A549 (cell line): ENCODE measurements around the gene UBE2N. TPM values are rescaled to one million over a fixed set of nuclear protein-coding genes. Genes with fewer than 3 reads are reported as not detected.

Source experiments
- ATAC-seq, 2 experiments: fragments of 200-7000 bp in 1 of 2; fragments of >200 bp in 1 of 2; cut with Nextera tagmentation in 1 of 2; cut with Tn5 transposase in 1 of 2; 3 replicates each; pipeline versions ENCODE4 v1.8.0 to v1.9.1; 2018 to 2020; ENCODE audit warnings: mild to moderate bottlenecking in 1 of 2, moderate library complexity in 1 of 2
- CTCF ChIA-PET: fragments of 300-600 bp; sonication (Branson Sonifier 250); formaldehyde crosslinking; extraction: SDS; loops from one replicate; lab custom pipeline; 2021; ENCODE audit warnings: antibody characterized with exemption, inconsistent platforms; lab: Yijun Ruan, JAX
- POLR2A ChIA-PET: fragments of 350-600 bp; formaldehyde crosslinking; extraction: SDS; loops from one replicate; lab custom pipeline; 2021; ENCODE audit warnings: antibody characterized with exemption, inconsistent platforms; lab: Yijun Ruan, JAX
- DNase-seq, 2 experiments: peaks; one replicate each; pipeline versions ENCODE4 v3.0.0 to v3.0.0-alpha.2; 2011 to 2016; ENCODE audit warnings: low read depth in 1 of 2, low spot score in 1 of 2
- FAIRE-seq: peaks from 2 replicates; lab custom pipeline; 2011; peaks lifted over from hg19 to GRCh38; lab: Jason Lieb, UNC
- H3K27ac ChIP-seq, 2 experiments: fragments of >200 bp; sonication (Bioruptor Twin); formaldehyde crosslinking; 3 replicates each; pipeline ENCODE4 v1.5.1; 2016 to 2017
- H3K4me1 ChIP-seq: fragments of >200 bp; sonication (Bioruptor Twin); formaldehyde crosslinking; 3 replicates; pipeline ENCODE4 v1.6.1; 2016
- H3K4me2 ChIP-seq: fragments of >200 bp; sonication (Bioruptor Twin); formaldehyde crosslinking; 3 replicates; pipeline ENCODE4 v1.6.1; 2016
- H3K4me3 ChIP-seq: fragments of >200 bp; sonication (Bioruptor Twin); formaldehyde crosslinking; 3 replicates; pipeline ENCODE4 v1.5.1; 2016
- H3K9me3 ChIP-seq: fragments of >200 bp; sonication (Bioruptor Twin); formaldehyde crosslinking; 3 replicates; pipeline ENCODE4 v1.6.1; 2016
- BHLHE40 ChIP-seq: IDR thresholded peaks from 2 replicates; pipeline ENCODE4 v1.6.1; 2012; ENCODE audit warnings: low read depth, low read length, inconsistent platforms
- CEBPB ChIP-seq, 2 experiments: fragments of >200 bp in 1 of 2; sonication (Bioruptor Twin) in 1 of 2; formaldehyde crosslinking in 1 of 2; IDR thresholded peaks; 2 replicates each; pipeline ENCODE4 v1.6.1; 2012 to 2016
- E2F6 ChIP-seq: IDR thresholded peaks from 2 replicates; pipeline ENCODE4 v1.6.1; 2012; ENCODE audit warnings: low read depth, borderline replicate concordance
- EHMT2 ChIP-seq: fragments of 200-600 bp; sonication (generic); IDR thresholded peaks from 2 replicates; pipeline ENCODE4 v1.6.1; 2016; ENCODE audit warnings: antibody characterized with exemption, low read depth, mild to moderate bottlenecking, moderate library complexity
- FOSL2 ChIP-seq, 2 experiments: fragments of 450-650 bp in 1 of 2; fragments of >200 bp in 1 of 2; sonication (Bioruptor Twin) in 1 of 2; formaldehyde crosslinking; IDR thresholded peaks; 2 replicates each; pipeline versions ENCODE4 v1.5.0 to v1.6.1; 2016 to 2020; ENCODE audit warnings: mild to moderate bottlenecking in 1 of 2, moderate library complexity in 1 of 2
- HDAC2 ChIP-seq: fragments of 200-600 bp; sonication (generic); IDR thresholded peaks from 2 replicates; pipeline ENCODE4 v1.6.1; 2016
- HES2 ChIP-seq: fragments of >200 bp; sonication (Bioruptor Twin); formaldehyde crosslinking; IDR thresholded peaks from 2 replicates; pipeline ENCODE4 v1.6.1; 2016
- HOXB13 ChIP-seq: fragments of 250-450 bp; sonication (Bioruptor Pico); IDR thresholded peaks from 2 replicates; pipeline ENCODE4 v1.5.0; 2020; ENCODE audit warnings: low read depth, mild to moderate bottlenecking, moderate library complexity
- KDM1A ChIP-seq: fragments of 200-600 bp; sonication (generic); IDR thresholded peaks from 2 replicates; pipeline ENCODE4 v1.6.1; 2016; ENCODE audit warnings: low read depth, mild to moderate bottlenecking
- MAX ChIP-seq: IDR thresholded peaks from 2 replicates; pipeline ENCODE4 v1.6.1; 2012
- MYC ChIP-seq: IDR thresholded peaks from 2 replicates; pipeline ENCODE4 v1.6.1; 2012; ENCODE audit warnings: mild to moderate bottlenecking, inconsistent platforms, low read length, improper control_type of control experiment, borderline replicate concordance
- NPAS2 ChIP-seq: fragments of 250-450 bp; sonication (Bioruptor Pico); IDR thresholded peaks from 2 replicates; pipeline ENCODE4 v1.8.0; 2022; ENCODE audit warnings: mild to moderate bottlenecking, moderate library complexity, borderline replicate concordance
- PHF8 ChIP-seq: fragments of 200-600 bp; sonication (generic); IDR thresholded peaks from 2 replicates; pipeline ENCODE4 v1.6.1; 2016; ENCODE audit warnings: low read depth, mild to moderate bottlenecking, antibody characterized with exemption, moderate library complexity, borderline replicate concordance
- RAD21 ChIP-seq, 2 experiments: fragments of >200 bp in 1 of 2; sonication (Bioruptor Twin) in 1 of 2; formaldehyde crosslinking in 1 of 2; IDR thresholded peaks in 1 of 2; conservative IDR thresholded peaks in 1 of 2; 2 replicates in 1 of 2; 3 replicates in 1 of 2; pipeline ENCODE4 v1.6.1; 2012 to 2018; ENCODE audit warnings: inconsistent platforms in 1 of 2
- SREBF2 ChIP-seq: fragments of 450-650 bp; IDR thresholded peaks from 2 replicates; pipeline ENCODE4 v1.6.1; 2014; ENCODE audit warnings: mild to moderate bottlenecking, moderate library complexity
- TFCP2L1 ChIP-seq: fragments of 250-450 bp; sonication (Bioruptor Pico); IDR thresholded peaks from 2 replicates; pipeline ENCODE4 v1.5.0; 2021; ENCODE audit warnings: mild to moderate bottlenecking
- TP53 ChIP-seq: fragments of 250-450 bp; sonication (Bioruptor Pico); IDR thresholded peaks from 2 replicates; pipeline ENCODE4 v1.5.0; 2021; ENCODE audit warnings: mild to moderate bottlenecking, moderate library complexity
- ZC3H11A ChIP-seq: fragments of 450-650 bp; IDR thresholded peaks from 2 replicates; pipeline ENCODE4 v1.6.1; 2014; ENCODE audit warnings: antibody characterized with exemption, mild to moderate bottlenecking
- ZNF302 ChIP-seq: fragments of 250-450 bp; sonication (Bioruptor Pico); IDR thresholded peaks from 2 replicates; pipeline ENCODE4 v1.9.0; 2021; ENCODE audit warnings: inconsistent platforms, mild to moderate bottlenecking, moderate library complexity
- WGBS: methylation state at CpG from one replicate; pipeline ENCODE4 v1.1.6; 2017; ENCODE audit errors: missing lambda C conversion rate; 5-methylcytosine and 5-hydroxymethylcytosine counted together
- polyA plus RNA-seq, 4 experiments: library from polyadenylated mRNA; depleted of rRNA in 3 of 4; stranded (reverse); fragments of >200 nt; fragmentation: RNase III in 1 of 4; extraction: RNeasy Plus Mini Kit Qiagen cat#74134 plus additional on column Dnase treatment in 1 of 4; gene quantifications; 2 replicates in 3 of 4; 3 replicates in 1 of 4; pipeline ENCODE4 v1.2.3, GENCODE V29; 2011 to 2017
- TF ChIP-seq, protein P1 (sequence below): fragments of 250-450 bp; sonication (Bioruptor Pico); IDR thresholded peaks from 2 replicates; pipeline ENCODE4 v1.5.0; 2021; ENCODE audit warnings: mild to moderate bottlenecking, moderate library complexity, borderline replicate concordance
- TF ChIP-seq, protein P2 (sequence below): fragments of 150-350 bp; IDR thresholded peaks from 2 replicates; pipeline ENCODE4 v1.6.1; 2014; ENCODE audit warnings: low read depth, mild to moderate bottlenecking, low read length
- TF ChIP-seq, protein P3 (sequence below): fragments of 250-450 bp; sonication (Bioruptor Pico); IDR thresholded peaks from 2 replicates; pipeline ENCODE4 v1.5.0; 2020; ENCODE audit warnings: low read depth, mild to moderate bottlenecking, moderate library complexity

UBE2N gene
- polyA plus RNA-seq, 2 of the 4 experiments (the other 2 are of a cell fraction) = 160 to 168 TPM

- POLR2A ChIA-PET = interaction anchor here (0.6 to 1.1 kb wide), 2 partner anchors 40 to 696 kb away, joined by 3 to 4 read pairs; no protein-coding TSS in a partner anchor
- CTCF ChIA-PET = interaction anchor here (0.7 to 2.7 kb wide), 6 partner anchors 8 to 697 kb away, joined by 3 to 9 read pairs (median 8); no protein-coding TSS in a partner anchor
- FAIRE-seq (no peak), ATAC-seq (peak; percentile 44 to 56; a peak in 3 of 6 replicates), DNase-seq (no peak)
- Histone ChIP-seq H3K4me3 (no peak overlapping the region), H3K9me3 (no peaks in the 10 kb centered on the region), H3K4me2 (no peak overlapping the region), H3K4me1 (no peaks in the 10 kb centered on the region), H3K27ac (no peak overlapping the region)
- WGBS = 90% methylated on average over 6 of the region's 6 CpGs
- TF ChIP-seq RAD21 (conservative IDR thresholded peaks at IDR 0.05 in 1 of 2, IDR thresholded peaks at IDR 0.05 in 1 of 2) (no peak), ZC3H11A (no peak), TFCP2L1 (no peak), ZNF302 (no peak), MYC (no peak), BHLHE40 (no peak)
Measured at GRCh38 chr12:93404961-93405849, 36.5 kb downstream of the UBE2N start.

GRCh38 chr12:93403988-93404803 is 37.6 kb downstream of the UBE2N start:
- no peak for FAIRE-seq
- CTCF ChIA-PET = interaction anchor here (0.6 to 2.7 kb wide), 5 partner anchors 15 to 698 kb away, joined by 3 to 9 read pairs (median 5); no protein-coding TSS in a partner anchor
- Histone ChIP-seq H3K27ac (no peak overlapping the region), H3K9me3 (no peaks in the 10 kb centered on the region), H3K4me1 (no peaks in the 10 kb centered on the region), H3K4me2 (no peak overlapping the region), H3K4me3 (no peak overlapping the region)
- POLR2A ChIA-PET = interaction anchor here (1.1 kb wide), 1 partner anchor 697 kb away, joined by 3 read pairs; no protein-coding TSS in a partner anchor
- TF ChIP-seq MYC (no peak), KDM1A (no peak), RAD21 (conservative IDR thresholded peaks at IDR 0.05 in 1 of 2, IDR thresholded peaks at IDR 0.05 in 1 of 2) (no peak), BHLHE40 (no peak), CEBPB (IDR thresholded peaks at IDR 0.05) (no peak), HDAC2 (no peak), NPAS2 (CRISPR knock-in tag) (no peak)
- 89% methylated on average over 7 of the region's 7 CpGs for WGBS
- no peak for DNase-seq
- ATAC-seq = no peak

DNA sequence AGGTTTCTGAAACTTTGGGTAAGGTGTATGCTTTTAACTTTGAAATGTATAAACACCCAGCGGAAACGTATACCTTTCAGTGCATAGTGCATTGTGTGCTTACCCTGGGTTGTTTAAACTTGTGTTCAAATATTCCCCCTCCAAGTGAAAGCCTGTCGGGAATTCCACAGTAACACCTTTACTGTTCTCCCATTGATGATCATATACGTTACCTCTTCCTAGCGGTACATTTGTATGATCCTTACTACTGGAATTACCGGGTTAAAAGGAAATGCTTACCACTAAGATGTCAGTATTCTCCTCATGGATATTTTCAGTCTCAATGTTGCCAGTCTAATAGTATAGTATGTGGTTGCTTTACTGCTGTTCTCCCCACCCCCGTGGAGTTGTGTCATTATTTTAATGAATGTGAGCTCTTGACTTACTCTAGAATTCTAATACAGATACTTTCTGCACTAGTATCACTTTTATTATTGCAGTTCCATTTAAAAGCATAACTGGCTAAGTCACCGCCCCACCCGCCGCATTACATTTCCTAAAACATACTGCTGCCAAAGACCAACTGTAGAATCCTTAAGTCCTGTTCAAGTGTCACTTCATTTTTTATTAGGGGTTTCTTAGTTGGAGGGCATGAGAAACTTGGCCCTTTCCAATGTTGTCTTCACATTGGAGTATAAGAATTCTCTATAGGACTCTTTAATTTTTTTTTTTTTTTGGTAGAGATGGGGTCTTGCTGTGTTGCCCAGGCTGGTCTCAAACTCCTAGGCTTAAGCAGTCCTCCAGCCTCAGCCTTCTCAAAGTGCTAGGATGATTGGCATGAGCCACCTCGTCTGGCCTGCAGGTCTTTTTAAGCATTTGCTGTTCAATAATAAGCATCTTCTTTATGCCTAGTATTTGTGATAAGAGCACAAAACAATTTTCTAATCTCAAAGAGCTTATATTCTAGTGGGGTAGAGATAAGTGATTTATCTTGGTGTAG is 39.1 kb downstream of the UBE2N start:
- H3K4me3 ChIP-seq = no peak overlapping the region
- no peaks in the 10 kb centered on the region for H3K4me1 ChIP-seq
- no peak overlapping the region for H3K27ac ChIP-seq
- no peak overlapping the region for H3K4me2 ChIP-seq
- WGBS = 90% methylated on average over 11 of the region's 11 CpGs
- CTCF ChIA-PET = interaction anchor here (1.0 to 1.3 kb wide), 2 partner anchors 13 to 415 kb away, joined by 3 to 5 read pairs; no protein-coding TSS in a partner anchor
- ATAC-seq (no peak), FAIRE-seq (no peak), DNase-seq (no peak)
- no peaks in the 10 kb centered on the region for H3K9me3 ChIP-seq
- POLR2A ChIA-PET = no interaction called here
- TF ChIP-seq FOSL2 (IDR thresholded peaks at IDR 0.05) = no peak
- no peak for TF ChIP-seq FOSL2 (CRISPR knock-in tag; IDR thresholded peaks at IDR 0.05)
- TF ChIP-seq SREBF2 = no peak
- no peak for TF ChIP-seq PHF8
- no peak for TF ChIP-seq TFCP2L1
- no peak for TF ChIP-seq E2F6
- TF ChIP-seq, protein P1, sequence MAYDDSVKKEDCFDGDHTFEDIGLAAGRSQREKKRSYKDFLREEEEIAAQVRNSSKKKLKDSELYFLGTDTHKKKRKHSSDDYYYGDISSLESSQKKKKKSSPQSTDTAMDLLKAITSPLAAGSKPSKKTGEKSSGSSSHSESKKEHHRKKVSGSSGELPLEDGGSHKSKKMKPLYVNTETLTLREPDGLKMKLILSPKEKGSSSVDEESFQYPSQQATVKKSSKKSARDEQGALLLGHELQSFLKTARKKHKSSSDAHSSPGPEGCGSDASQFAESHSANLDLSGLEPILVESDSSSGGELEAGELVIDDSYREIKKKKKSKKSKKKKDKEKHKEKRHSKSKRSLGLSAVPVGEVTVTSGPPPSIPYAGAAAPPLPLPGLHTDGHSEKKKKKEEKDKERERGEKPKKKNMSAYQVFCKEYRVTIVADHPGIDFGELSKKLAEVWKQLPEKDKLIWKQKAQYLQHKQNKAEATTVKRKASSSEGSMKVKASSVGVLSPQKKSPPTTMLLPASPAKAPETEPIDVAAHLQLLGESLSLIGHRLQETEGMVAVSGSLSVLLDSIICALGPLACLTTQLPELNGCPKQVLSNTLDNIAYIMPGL (CRISPR knock-in tag) = no peak
- TF ChIP-seq, protein P2, sequence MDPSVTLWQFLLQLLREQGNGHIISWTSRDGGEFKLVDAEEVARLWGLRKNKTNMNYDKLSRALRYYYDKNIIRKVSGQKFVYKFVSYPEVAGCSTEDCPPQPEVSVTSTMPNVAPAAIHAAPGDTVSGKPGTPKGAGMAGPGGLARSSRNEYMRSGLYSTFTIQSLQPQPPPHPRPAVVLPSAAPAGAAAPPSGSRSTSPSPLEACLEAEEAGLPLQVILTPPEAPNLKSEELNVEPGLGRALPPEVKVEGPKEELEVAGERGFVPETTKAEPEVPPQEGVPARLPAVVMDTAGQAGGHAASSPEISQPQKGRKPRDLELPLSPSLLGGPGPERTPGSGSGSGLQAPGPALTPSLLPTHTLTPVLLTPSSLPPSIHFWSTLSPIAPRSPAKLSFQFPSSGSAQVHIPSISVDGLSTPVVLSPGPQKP = no peak
- TF ChIP-seq MAX = no peak
- no peak for TF ChIP-seq HES2
- TF ChIP-seq TP53 (CRISPR knock-in tag) = no peak
- no peak for TF ChIP-seq HOXB13
- TF ChIP-seq EHMT2 = no peak
- TF ChIP-seq, protein P3, sequence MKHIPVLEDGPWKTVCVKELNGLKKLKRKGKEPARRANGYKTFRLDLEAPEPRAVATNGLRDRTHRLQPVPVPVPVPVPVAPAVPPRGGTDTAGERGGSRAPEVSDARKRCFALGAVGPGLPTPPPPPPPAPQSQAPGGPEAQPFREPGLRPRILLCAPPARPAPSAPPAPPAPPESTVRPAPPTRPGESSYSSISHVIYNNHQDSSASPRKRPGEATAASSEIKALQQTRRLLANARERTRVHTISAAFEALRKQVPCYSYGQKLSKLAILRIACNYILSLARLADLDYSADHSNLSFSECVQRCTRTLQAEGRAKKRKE = no peak
